Measurements from ENCODE around the gene MORN1.

GRCh38 chr1:2422523-2422922 lies 31.2 kb upstream of the MORN1 start:
- TF ChIP-seq CTCF (IDR thresholded peaks at IDR 0.05; ENCODE audit: poor library complexity, severe bottlenecking) (no peak), TAF1 (IDR thresholded peaks at IDR 0.05; ENCODE audit: low read depth) (no peak), SMC3 (conservative IDR thresholded peaks at IDR 0.05; ENCODE audit: poor library complexity) (no peak), POLR2AphosphoS5 (IDR thresholded peaks at IDR 0.05) (no peak)

Data from neural cell (in vitro differentiated cells).